WERI-Rb-1 (cell line): Measurements from ENCODE around the gene LRP1B.

ENCODE experiments used
- DNase-seq: peaks from one replicate; pipeline ENCODE4 v3.0.0-alpha.2; 2020
- H3K27ac ChIP-seq: fragments of 250-450 bp; sonication (Bioruptor Pico); 2 replicates; pipeline ENCODE4 v1.5.1; 2020; ENCODE audit warnings: mild to moderate bottlenecking, moderate library complexity
- H3K27me3 ChIP-seq: fragments of 250-450 bp; sonication (Bioruptor Pico); 2 replicates; pipeline ENCODE4 v1.5.1; 2021; ENCODE audit warnings: mild to moderate bottlenecking, low read depth, moderate library complexity; ENCODE audit not compliant: insufficient read depth, severe bottlenecking
- H3K36me3 ChIP-seq: fragments of 250-450 bp; sonication (Bioruptor Pico); 2 replicates; pipeline ENCODE4 v1.5.1; 2020; ENCODE audit warnings: mild to moderate bottlenecking, moderate library complexity
- H3K4me3 ChIP-seq: 2 replicates; pipeline ENCODE4 v1.5.1; 2011; ENCODE audit warnings: low read depth, mild to moderate bottlenecking, control low read depth, low read length
- H3K9me3 ChIP-seq: fragments of 250-450 bp; sonication (Bioruptor Pico); 2 replicates; pipeline ENCODE4 v1.5.1; 2021; ENCODE audit warnings: mild to moderate bottlenecking, moderate library complexity; ENCODE audit not compliant: severe bottlenecking
- CTCF ChIP-seq: IDR thresholded peaks from 2 replicates; pipeline ENCODE4 v1.5.1; 2011; ENCODE audit warnings: low read depth, mild to moderate bottlenecking, control low read depth, inconsistent platforms, low read length

LRP1B gene

GRCh38 chr2:140200764-140201163 is 1930.1 kb downstream of the LRP1B start:
- no peaks in the 10 kb centered on the region for H3K27me3 ChIP-seq
- H3K27ac ChIP-seq: no peak overlapping the region
- DNase-seq: no peak
- H3K36me3 ChIP-seq: no peaks in the 10 kb centered on the region
- H3K4me3 ChIP-seq: no peak overlapping the region
- TF ChIP-seq CTCF: no peak
- H3K9me3 ChIP-seq: no peaks in the 10 kb centered on the region

DNA sequence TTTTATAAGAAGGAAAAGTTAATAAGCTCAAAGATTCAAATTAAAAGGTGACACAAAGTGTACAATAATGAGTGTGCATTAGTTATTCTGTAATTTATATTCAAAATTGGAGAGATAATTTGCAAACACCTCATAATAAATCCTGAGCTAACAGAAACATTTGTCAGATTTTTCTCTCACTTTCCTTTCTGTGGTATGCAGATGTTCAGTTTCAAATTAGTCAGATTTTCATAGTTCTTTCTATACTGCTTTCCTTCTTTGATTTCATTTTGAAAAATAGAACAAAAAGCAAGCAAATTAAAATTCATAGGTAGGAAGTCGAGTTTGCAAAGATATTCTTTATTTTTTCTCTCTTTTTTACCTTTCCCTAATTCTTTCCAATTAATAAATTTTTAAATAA is 1930.5 kb downstream of the LRP1B start:
- no peak overlapping the region for H3K27ac ChIP-seq
- H3K9me3 ChIP-seq: no peaks in the 10 kb centered on the region
- H3K4me3 ChIP-seq: no peak overlapping the region
- no peak for DNase-seq
- no peak for TF ChIP-seq CTCF
- no peaks in the 10 kb centered on the region for H3K27me3 ChIP-seq
- no peaks in the 10 kb centered on the region for H3K36me3 ChIP-seq

DNA sequence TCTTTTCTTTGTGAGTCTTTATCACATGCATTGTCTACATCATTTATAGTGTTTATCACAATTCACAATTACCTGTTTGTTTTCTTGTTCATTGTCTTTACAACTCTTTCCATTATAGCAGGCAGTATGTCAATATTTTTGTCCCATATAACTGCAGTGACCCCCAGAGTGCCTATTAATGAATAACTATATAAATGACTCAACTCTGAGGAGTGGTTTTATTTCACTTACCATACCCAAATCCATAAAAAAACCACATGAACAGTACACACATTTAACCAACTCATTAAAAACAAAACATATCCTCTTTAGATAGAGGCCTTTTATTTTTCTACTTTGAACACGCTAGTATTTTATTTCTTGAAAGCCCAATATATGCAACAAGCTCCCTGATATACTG is 1931.5 kb downstream of the LRP1B start:
- no peak for DNase-seq
- Histone ChIP-seq H3K27ac (no peak overlapping the region), H3K27me3 (no peaks in the 10 kb centered on the region), H3K9me3 (no peaks in the 10 kb centered on the region), H3K36me3 (no peaks in the 10 kb centered on the region), H3K4me3 (no peak overlapping the region)
- no peak for TF ChIP-seq CTCF

DNA sequence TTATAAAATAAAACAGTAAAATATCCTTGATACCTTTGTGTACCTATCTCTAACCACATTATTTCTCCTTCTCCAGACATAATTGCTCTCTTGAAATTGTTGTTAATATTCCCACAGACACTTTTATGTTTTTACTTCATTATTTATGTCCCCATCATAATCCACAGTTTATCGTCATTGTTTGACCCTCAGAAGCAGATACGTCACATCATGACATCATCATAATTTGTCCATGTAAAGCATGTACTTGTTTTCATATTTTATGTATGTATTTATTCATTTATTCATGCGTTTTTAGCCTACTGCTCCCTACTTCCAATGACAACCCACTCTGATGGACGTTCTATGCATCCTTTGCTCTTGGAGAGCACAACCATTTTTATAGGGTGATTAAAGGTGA is 1943.7 kb downstream of the LRP1B start:
- Histone ChIP-seq H3K4me3 (no peak overlapping the region), H3K27me3 (no peaks in the 10 kb centered on the region), H3K27ac (no peak overlapping the region), H3K9me3 (no peaks in the 10 kb centered on the region), H3K36me3 (no peaks in the 10 kb centered on the region)
- DNase-seq: no peak
- no peak for TF ChIP-seq CTCF

- Histone ChIP-seq H3K27me3 (no peaks in the 10 kb centered on the region), H3K36me3 (no peaks in the 10 kb centered on the region)
Measured at GRCh38 chr2:140186313-140186712, 1944.5 kb downstream of the LRP1B start.

More at GRCh38 chr2:140186313-140186712, 1944.5 kb downstream of the LRP1B start:
- Histone ChIP-seq H3K27ac (no peak overlapping the region), H3K9me3 (no peaks in the 10 kb centered on the region), H3K4me3 (no peak overlapping the region)
- no peak for DNase-seq
- TF ChIP-seq CTCF: no peak
